HepG2 (cell line): ENCODE results near the gene ZBTB22. TPM values are rescaled to one million over a fixed set of nuclear protein-coding genes. Genes with fewer than 3 reads are reported as not detected.

Experiments used
- DR1 ChIP-seq: sonication (generic); formaldehyde crosslinking; IDR thresholded peaks from 2 replicates; pipeline ENCODE4 v1.8.0; 2021; ENCODE audit warnings: mild to moderate bottlenecking, missing genetic modification reagents, inconsistent platforms
- ELF3 ChIP-seq: IDR thresholded peaks from 2 replicates; pipeline ENCODE4 v1.6.1; 2016; ENCODE audit warnings: missing genetic modification reagents, missing compliant biosample characterization
- JARID2 ChIP-seq: sonication (generic); formaldehyde crosslinking; IDR thresholded peaks from 2 replicates; pipeline ENCODE4 v1.8.1; 2023; ENCODE audit warnings: missing genetic modification reagents, inconsistent platforms; ENCODE audit not compliant: insufficient replicate concordance
- KMT2A ChIP-seq: sonication (generic); formaldehyde crosslinking; IDR thresholded peaks from 2 replicates; pipeline ENCODE4 v1.4.0; 2020; ENCODE audit warnings: missing genetic modification reagents
- MEIS1 ChIP-seq: sonication (generic); formaldehyde crosslinking; IDR thresholded peaks from 2 replicates; pipeline ENCODE4 v1.9.0; 2021; ENCODE audit warnings: mild to moderate bottlenecking, missing genetic modification reagents, moderate library complexity, borderline replicate concordance
- MIXL1 ChIP-seq: IDR thresholded peaks from 2 replicates; pipeline ENCODE4 v1.6.1; 2016
- MXI1 ChIP-seq: IDR thresholded peaks from 3 replicates; pipeline ENCODE4 v1.6.1; 2012; ENCODE audit warnings: low read depth, low read length, inconsistent platforms, borderline replicate concordance
- REST ChIP-seq, 2 experiments: IDR thresholded peaks; 2 replicates each; pipeline ENCODE4 v1.6.1; 2011 to 2012; ENCODE audit warnings: low read length in 2 of 2, borderline replicate concordance in 1 of 2, low read depth in 1 of 2, mild to moderate bottlenecking in 1 of 2, moderate library complexity in 1 of 2
- ZNF143 ChIP-seq: sonication (generic); formaldehyde crosslinking; IDR thresholded peaks from 2 replicates; pipeline ENCODE4 v1.4.0; 2020; ENCODE audit warnings: missing genetic modification reagents
- ZNF264 ChIP-seq: sonication (generic); formaldehyde crosslinking; IDR thresholded peaks from 2 replicates; pipeline ENCODE4 v1.4.0; 2020; ENCODE audit warnings: missing genetic modification reagents
- ZNF556 ChIP-seq: sonication (generic); formaldehyde crosslinking; IDR thresholded peaks from 2 replicates; pipeline ENCODE4 v1.4.0; 2020; ENCODE audit warnings: mild to moderate bottlenecking, missing genetic modification reagents, borderline replicate concordance
- ZNF598 ChIP-seq: sonication (generic); formaldehyde crosslinking; IDR thresholded peaks from 2 replicates; pipeline ENCODE4 v1.5.1; 2020; ENCODE audit warnings: mild to moderate bottlenecking, missing genetic modification reagents, borderline replicate concordance
- ZNF605 ChIP-seq: sonication (generic); formaldehyde crosslinking; IDR thresholded peaks from 2 replicates; pipeline ENCODE4 v1.8.0; 2022; ENCODE audit warnings: mild to moderate bottlenecking, missing genetic modification reagents
- polyA plus RNA-seq, 8 experiments: library from polyadenylated mRNA; depleted of rRNA in 3 of 8; stranded (reverse) in 7 of 8; unstranded in 1 of 8; fragments of >200 nt; fragmentation: Illumina TruSeq in 4 of 8; extraction: Trizol in 4 of 8; gene quantifications; 2 replicates each; pipeline versions ENCODE4 v1.2.1 to v1.2.3, GENCODE V29; 2011 to 2016; ENCODE audit warnings: low read depth in 4 of 8, missing spikeins in 1 of 8, mixed read lengths in 1 of 8; ENCODE audit not compliant: insufficient read depth in 1 of 8
- total RNA-seq, 5 experiments: library from RNA; depleted of rRNA; stranded (reverse); fragments of >200 nt; fragmentation: Illumina TruSeq; extraction: Trizol; gene quantifications; 2 replicates each; pipeline ENCODE4 v1.2.3, GENCODE V29; 2016; ENCODE audit warnings: low read depth in 1 of 5
- TF ChIP-seq, protein P1 (sequence below): sonication (generic); formaldehyde crosslinking; IDR thresholded peaks from 2 replicates; pipeline ENCODE4 v1.8.0; 2022; ENCODE audit warnings: missing genetic modification reagents, mild to moderate bottlenecking, inconsistent platforms, borderline replicate concordance
- TF ChIP-seq, protein P2 (sequence below): sonication (generic); formaldehyde crosslinking; IDR thresholded peaks from 2 replicates; pipeline ENCODE4 v1.5.1; 2020; ENCODE audit warnings: missing genetic modification reagents, mild to moderate bottlenecking, borderline replicate concordance
- TF ChIP-seq, protein P3 (sequence below): sonication (generic); formaldehyde crosslinking; IDR thresholded peaks from 2 replicates; pipeline ENCODE4 v1.5.0; 2020; ENCODE audit warnings: mild to moderate bottlenecking, missing genetic modification reagents
- TF ChIP-seq, protein P4 (sequence below): sonication (generic); formaldehyde crosslinking; IDR thresholded peaks from 2 replicates; pipeline ENCODE4 v1.4.0; 2020; ENCODE audit warnings: missing genetic modification reagents, borderline replicate concordance

Gene ZBTB22
- total and polyA plus RNA-seq, 2 of the 13 experiments (the other 11 are each of a cell fraction or from before 2014, with no cell fraction given) = 8.0 to 10.6 TPM

- TF ChIP-seq MIXL1 = no peak
- peak; percentile 66; the same call in 1 of the 3 replicates for TF ChIP-seq MXI1
- TF ChIP-seq DR1 (CRISPR knock-in tag) = peak; percentile 69; the same call in 1 of the 2 replicates
- TF ChIP-seq, protein P1, sequence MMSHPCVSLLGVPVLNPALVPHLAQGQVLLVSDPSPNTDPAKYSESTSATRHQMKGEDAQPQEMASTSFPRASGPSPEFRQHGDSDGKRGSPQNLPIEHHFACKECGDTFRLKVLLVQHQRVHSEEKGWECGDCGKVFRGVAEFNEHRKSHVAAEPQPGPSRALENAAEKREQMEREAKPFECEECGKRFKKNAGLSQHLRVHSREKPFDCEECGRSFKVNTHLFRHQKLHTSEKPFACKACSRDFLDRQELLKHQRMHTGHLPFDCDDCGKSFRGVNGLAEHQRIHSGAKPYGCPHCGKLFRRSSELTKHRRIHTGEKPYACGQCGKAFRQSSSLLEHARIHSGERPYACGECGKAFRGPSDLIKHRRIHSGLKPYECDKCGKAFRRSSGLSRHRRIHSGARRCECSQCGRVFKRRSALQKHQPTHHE (CRISPR knock-in tag) = 0 out of 2 replicates have a peak, but pooled peaks have one; percentile 46
- TF ChIP-seq KMT2A (CRISPR knock-in tag) = peak; percentile 85
- TF ChIP-seq ZNF143 (CRISPR knock-in tag) = peak; percentile 67; the same call in 1 of the 2 replicates
- 0 out of 2 replicates have a peak, but pooled peaks have one; percentile 23 for TF ChIP-seq MEIS1 (CRISPR knock-in tag)
- TF ChIP-seq ZNF598 (CRISPR knock-in tag) = no peak; the same call in none of the 2 replicates
- TF ChIP-seq, protein P2, sequence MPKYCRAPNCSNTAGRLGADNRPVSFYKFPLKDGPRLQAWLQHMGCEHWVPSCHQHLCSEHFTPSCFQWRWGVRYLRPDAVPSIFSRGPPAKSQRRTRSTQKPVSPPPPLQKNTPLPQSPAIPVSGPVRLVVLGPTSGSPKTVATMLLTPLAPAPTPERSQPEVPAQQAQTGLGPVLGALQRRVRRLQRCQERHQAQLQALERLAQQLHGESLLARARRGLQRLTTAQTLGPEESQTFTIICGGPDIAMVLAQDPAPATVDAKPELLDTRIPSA (CRISPR knock-in tag) = no peak
- peak; percentile 95 for TF ChIP-seq ZNF605 (CRISPR knock-in tag)
- TF ChIP-seq, protein P3, sequence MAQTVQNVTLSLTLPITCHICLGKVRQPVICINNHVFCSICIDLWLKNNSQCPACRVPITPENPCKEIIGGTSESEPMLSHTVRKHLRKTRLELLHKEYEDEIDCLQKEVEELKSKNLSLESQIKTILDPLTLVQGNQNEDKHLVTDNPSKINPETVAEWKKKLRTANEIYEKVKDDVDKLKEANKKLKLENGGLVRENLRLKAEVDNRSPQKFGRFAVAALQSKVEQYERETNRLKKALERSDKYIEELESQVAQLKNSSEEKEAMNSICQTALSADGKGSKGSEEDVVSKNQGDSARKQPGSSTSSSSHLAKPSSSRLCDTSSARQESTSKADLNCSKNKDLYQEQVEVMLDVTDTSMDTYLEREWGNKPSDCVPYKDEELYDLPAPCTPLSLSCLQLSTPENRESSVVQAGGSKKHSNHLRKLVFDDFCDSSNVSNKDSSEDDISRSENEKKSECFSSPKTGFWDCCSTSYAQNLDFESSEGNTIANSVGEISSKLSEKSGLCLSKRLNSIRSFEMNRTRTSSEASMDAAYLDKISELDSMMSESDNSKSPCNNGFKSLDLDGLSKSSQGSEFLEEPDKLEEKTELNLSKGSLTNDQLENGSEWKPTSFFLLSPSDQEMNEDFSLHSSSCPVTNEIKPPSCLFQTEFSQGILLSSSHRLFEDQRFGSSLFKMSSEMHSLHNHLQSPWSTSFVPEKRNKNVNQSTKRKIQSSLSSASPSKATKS = no peak; the same call in 1 of the 2 replicates
- TF ChIP-seq ZNF556 (CRISPR knock-in tag) = peak; percentile 83; the same call in 1 of the 2 replicates
- TF ChIP-seq, protein P4, sequence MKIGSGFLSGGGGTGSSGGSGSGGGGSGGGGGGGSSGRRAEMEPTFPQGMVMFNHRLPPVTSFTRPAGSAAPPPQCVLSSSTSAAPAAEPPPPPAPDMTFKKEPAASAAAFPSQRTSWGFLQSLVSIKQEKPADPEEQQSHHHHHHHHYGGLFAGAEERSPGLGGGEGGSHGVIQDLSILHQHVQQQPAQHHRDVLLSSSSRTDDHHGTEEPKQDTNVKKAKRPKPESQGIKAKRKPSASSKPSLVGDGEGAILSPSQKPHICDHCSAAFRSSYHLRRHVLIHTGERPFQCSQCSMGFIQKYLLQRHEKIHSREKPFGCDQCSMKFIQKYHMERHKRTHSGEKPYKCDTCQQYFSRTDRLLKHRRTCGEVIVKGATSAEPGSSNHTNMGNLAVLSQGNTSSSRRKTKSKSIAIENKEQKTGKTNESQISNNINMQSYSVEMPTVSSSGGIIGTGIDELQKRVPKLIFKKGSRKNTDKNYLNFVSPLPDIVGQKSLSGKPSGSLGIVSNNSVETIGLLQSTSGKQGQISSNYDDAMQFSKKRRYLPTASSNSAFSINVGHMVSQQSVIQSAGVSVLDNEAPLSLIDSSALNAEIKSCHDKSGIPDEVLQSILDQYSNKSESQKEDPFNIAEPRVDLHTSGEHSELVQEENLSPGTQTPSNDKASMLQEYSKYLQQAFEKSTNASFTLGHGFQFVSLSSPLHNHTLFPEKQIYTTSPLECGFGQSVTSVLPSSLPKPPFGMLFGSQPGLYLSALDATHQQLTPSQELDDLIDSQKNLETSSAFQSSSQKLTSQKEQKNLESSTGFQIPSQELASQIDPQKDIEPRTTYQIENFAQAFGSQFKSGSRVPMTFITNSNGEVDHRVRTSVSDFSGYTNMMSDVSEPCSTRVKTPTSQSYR (CRISPR knock-in tag) = peak; percentile 46; the same call in 1 of the 2 replicates
- TF ChIP-seq ZNF264 (CRISPR knock-in tag) = no peak
- peak in 1 of 2 experiments; percentile 45; a peak in 1 of 4 replicates for TF ChIP-seq REST (IDR thresholded peaks at IDR 0.05; ENCODE audit: borderline replicate concordance in 1 of 2, low read depth in 1 of 2, low read length in 2 of 2)
- TF ChIP-seq JARID2 (CRISPR knock-in tag) = no peak
- TF ChIP-seq ELF3 = peak; percentile 82
Measured at GRCh38 chr6:33299237-33299944, 18.2 kb downstream of the ZBTB22 start (continued).
